Ascending aorta (tissue), 2 donors: Measurements from ENCODE around the gene PRSS27. TPM values are rescaled to one million over a fixed set of nuclear protein-coding genes. Genes with fewer than 3 reads are reported as not detected.

ENCODE experiments used
- DNase-seq, 2 donors: peaks; one replicate each; pipeline ENCODE4 v3.0.0-alpha.2; 2019; ENCODE audit warnings: low spot score in 2 of 2
- H3K27ac ChIP-seq, 2 donors: fragments of 200-600 bp; sonication (generic); one replicate each; pipeline ENCODE4 v1.5.1; 2016 to 2017; ENCODE audit warnings: mild to moderate bottlenecking in 1 of 2
- H3K27me3 ChIP-seq: fragments of 200-600 bp; sonication (generic); one replicate; pipeline ENCODE4 v1.5.1; 2017
- H3K36me3 ChIP-seq, 2 donors: fragments of 200-600 bp; sonication (generic); one replicate each; pipeline ENCODE4 v1.5.1; 2016
- H3K4me1 ChIP-seq, 2 donors: fragments of 200-600 bp; sonication (generic); one replicate each; pipeline ENCODE4 v1.5.1; 2016 to 2017; ENCODE audit warnings: mild to moderate bottlenecking in 1 of 2
- H3K4me3 ChIP-seq, 2 donors: fragments of 200-600 bp; sonication (generic); one replicate each; pipeline ENCODE4 v1.5.1; 2016 to 2017; ENCODE audit warnings: mild to moderate bottlenecking in 1 of 2
- H3K9me3 ChIP-seq, 2 donors: fragments of 200-600 bp; sonication (generic); one replicate each; pipeline ENCODE4 v1.5.1; 2016
- CTCF ChIP-seq, 3 experiments: fragments of 200-600 bp in 2 of 3; fragments of 450-650 bp in 1 of 3; sonication (generic) in 2 of 3; IDR thresholded peaks; one replicate each; pipeline ENCODE4 v1.5.1; 2016 to 2019; ENCODE audit warnings: antibody characterized with exemption in 3 of 3, mild to moderate bottlenecking in 1 of 3, moderate library complexity in 1 of 3
- intact Hi-C: fragments of 100-400 bp; cut with DNase I; formaldehyde crosslinking; loops from one replicate; pipeline ENCODE4 v1.15.1; 2023
- total RNA-seq: library from RNA; depleted of rRNA; stranded (reverse); fragments of >200 nt; gene quantifications from one replicate; pipeline ENCODE4 v1.1.0, GENCODE V29; 2016

Gene PRSS27
- total RNA-seq, 1 donor from 2014 or later, result not detected

- Histone ChIP-seq H3K27ac (no peak overlapping the region), H3K9me3 (no peaks in the 10 kb centered on the region), H3K4me3 (no peak overlapping the region), H3K4me1 (no peaks in the 10 kb centered on the region), H3K36me3 (peaks cover 98 to 100% of the 10 kb centered on the region in 2 donors), H3K27me3 (no peaks in the 10 kb centered on the region)
- intact Hi-C loops, result no loop called here
- no peak for TF ChIP-seq CTCF (IDR thresholded peaks at IDR 0.05)
- no peak for DNase-seq
Observed at GRCh38 chr16:2762711-2763110, 42.7 kb upstream of the PRSS27 start.

- no peak for DNase-seq
- peaks cover 98 to 100% of the 10 kb centered on the region in 2 donors for H3K36me3 ChIP-seq
Observed at GRCh38 chr16:2761886-2762583, 42.0 kb upstream of the PRSS27 start.

GRCh38 chr16:2761472-2761871 is 41.4 kb upstream of the PRSS27 start:
- Histone ChIP-seq H3K9me3 (no peaks in the 10 kb centered on the region), H3K4me1 (peaks cover 0 to 5% of the 10 kb centered on the region in 2 donors), H3K27ac (no peak overlapping the region), H3K36me3 (peaks cover 94 to 100% of the 10 kb centered on the region in 2 donors), H3K27me3 (no peaks in the 10 kb centered on the region), H3K4me3 (no peak overlapping the region)
- intact Hi-C loops, result no loop called here
- DNase-seq, result no peak
- TF ChIP-seq CTCF (IDR thresholded peaks at IDR 0.05), result no peak

More at GRCh38 chr16:2761886-2762583, 42.0 kb upstream of the PRSS27 start:
- no peak for TF ChIP-seq CTCF (IDR thresholded peaks at IDR 0.05)
- no peak overlapping the region for H3K27ac ChIP-seq
- intact Hi-C loops, result no loop called here
- no peaks in the 10 kb centered on the region for H3K4me1 ChIP-seq
- H3K4me3 ChIP-seq, result no peak overlapping the region
- no peaks in the 10 kb centered on the region for H3K27me3 ChIP-seq
- H3K9me3 ChIP-seq, result no peaks in the 10 kb centered on the region

- H3K9me3 ChIP-seq, result no peaks in the 10 kb centered on the region
- no peak overlapping the region for H3K4me3 ChIP-seq
- no peaks in the 10 kb centered on the region for H3K27me3 ChIP-seq
- no peak for TF ChIP-seq CTCF (IDR thresholded peaks at IDR 0.05)
- peaks cover 15 to 30% of the 10 kb centered on the region in 2 donors for H3K4me1 ChIP-seq
- intact Hi-C loops, result loop anchor here (10.0 kb wide), 1 partner anchor 333 kb away; the partner anchor contains the start of gene CCNF
- H3K36me3 ChIP-seq, result peaks cover 54 to 63% of the 10 kb centered on the region in 2 donors
- DNase-seq, result no peak
- H3K27ac ChIP-seq, result no peak overlapping the region
Observed at GRCh38 chr16:2757344-2757743, 37.3 kb upstream of the PRSS27 start.

GRCh38 chr16:2756288-2757015 is 36.4 kb upstream of the PRSS27 start:
- intact Hi-C loops, result loop anchor here (10.0 kb wide), 1 partner anchor 332 kb away; the partner anchor contains the start of gene CCNF
- H3K27ac ChIP-seq, result no peak overlapping the region
- H3K4me3 ChIP-seq, result no peak overlapping the region
- peaks cover 45 to 54% of the 10 kb centered on the region in 2 donors for H3K36me3 ChIP-seq
- peaks cover 18 to 35% of the 10 kb centered on the region in 2 donors for H3K4me1 ChIP-seq
- TF ChIP-seq CTCF (IDR thresholded peaks at IDR 0.05), result no peak
- no peak for DNase-seq
- no peaks in the 10 kb centered on the region for H3K27me3 ChIP-seq
- H3K9me3 ChIP-seq, result no peaks in the 10 kb centered on the region
